HG03159 (cell line): ENCODE data around the gene CCDC137.
A peak's percentile ranks its signal among the peaks of the same experiment; 100 is the strongest.

Experiments used
- ATAC-seq: cut with Tn5 transposase; IDR thresholded peaks from one replicate; pipeline ENCODE4 v1.9.1; 2021; ENCODE audit warnings: mild to moderate bottlenecking, moderate library complexity; ENCODE audit not compliant: unreplicated experiment

The CCDC137 gene

DNA sequence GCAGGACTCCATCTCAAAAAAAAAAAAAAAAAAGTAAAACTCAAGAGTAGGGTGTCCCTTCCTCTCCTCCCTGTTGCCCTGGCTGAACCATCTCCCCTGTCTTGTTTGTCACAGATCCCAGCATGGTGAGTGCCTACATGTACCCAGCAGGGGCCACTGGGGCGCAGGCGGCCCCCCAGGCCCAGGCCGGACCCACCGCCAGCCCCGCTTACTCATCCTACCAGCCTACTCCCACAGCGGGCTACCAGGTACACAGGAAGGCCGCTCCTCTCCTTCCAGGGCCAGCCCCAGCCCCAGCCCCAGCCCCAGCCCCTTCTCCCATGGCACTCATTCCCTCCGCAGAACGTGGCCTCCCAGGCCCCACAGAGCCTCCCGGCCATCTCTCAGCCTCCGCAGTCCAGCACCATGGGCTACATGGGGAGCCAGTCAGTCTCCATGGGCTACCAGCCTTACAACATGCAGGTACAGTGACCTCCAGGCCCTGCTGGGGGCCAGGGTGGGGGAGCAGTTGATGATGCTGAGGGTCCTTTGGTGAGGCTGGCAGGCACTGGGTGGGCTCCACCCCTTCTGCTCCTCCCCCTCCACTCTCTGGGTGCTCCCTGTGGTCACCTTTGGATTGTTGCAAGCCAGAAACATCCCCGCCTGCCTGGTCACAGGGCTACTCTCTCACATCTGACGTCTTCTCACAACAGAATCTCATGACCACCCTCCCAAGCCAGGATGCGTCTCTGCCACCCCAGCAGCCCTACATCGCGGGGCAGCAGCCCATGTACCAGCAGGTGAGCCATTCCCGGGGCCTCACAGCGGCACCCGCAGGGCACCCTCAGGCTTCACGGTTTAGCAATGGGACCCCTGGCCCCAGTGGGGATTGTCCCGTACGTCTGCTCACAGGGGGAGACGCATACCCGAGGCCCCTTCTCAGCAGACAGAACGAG, 34.1 kb downstream of the CCDC137 start:
- ATAC-seq, result no peak

DNA sequence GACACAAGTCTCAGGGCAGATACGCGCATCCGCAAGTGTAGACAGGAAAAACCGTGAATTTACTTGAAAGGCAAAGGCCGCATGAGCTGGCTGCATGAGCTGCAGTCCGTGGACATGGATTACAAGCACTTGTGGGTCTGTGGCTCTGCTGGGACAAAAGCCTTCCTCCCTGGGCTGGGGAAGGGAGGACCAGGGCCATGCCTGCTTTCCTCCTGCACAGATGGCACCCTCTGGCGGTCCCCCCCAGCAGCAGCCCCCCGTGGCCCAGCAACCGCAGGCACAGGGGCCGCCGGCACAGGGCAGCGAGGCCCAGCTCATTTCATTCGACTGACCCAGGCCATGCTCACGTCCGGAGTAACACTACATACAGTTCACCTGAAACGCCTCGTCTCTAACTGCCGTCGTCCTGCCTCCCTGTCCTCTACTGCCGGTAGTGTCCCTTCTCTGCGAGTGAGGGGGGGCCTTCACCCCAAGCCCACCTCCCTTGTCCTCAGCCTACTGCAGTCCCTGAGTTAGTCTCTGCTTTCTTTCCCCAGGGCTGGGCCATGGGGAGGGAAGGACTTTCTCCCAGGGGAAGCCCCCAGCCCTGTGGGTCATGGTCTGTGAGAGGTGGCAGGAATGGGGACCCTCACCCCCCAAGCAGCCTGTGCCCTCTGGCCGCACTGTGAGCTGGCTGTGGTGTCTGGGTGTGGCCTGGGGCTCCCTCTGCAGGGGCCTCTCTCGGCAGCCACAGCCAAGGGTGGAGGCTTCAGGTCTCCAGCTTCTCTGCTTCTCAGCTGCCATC, 34.9 kb downstream of the CCDC137 start:
- no peak for ATAC-seq

DNA sequence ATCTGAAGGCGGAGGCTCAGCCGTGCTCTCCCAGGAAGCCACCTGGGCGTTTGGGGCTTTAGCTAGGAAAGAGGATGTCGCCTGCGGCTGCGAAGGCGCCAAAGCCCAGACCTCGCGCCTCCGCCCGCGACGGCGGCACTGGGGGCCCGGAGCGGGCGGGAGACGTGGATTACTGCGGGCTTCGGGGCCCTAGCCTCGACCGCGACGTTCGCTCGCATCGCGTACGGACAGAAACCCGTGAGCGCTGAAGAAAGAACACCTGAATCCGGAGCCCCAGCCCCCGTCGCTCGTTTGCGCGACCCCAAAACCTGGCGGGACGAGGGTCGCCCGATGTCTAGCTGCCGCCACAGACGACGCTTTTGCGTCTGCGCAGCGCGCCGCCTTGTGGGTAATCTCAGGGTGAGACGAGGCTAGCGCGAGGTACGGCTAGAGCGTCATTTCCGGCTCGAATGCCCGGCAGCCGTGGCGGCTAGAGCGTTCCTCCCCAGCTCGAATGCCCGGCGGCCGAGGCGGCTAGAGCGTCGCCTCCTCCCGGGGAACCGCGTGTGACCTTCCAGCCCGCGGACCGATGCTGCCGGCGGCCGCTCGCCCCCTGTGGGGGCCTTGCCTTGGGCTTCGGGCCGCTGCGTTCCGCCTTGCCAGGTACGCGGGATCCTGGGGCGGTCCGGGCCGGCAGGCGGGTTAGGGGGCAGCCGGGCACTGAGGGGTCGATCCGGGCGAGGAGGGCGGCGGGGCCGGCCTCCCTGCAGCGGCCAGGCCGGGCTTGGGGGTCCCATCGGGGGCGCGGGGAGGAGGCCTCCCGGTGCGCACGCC, 36.6 kb downstream of the CCDC137 start, which contains the start of gene MRPL12:
Gene MRPL12 (plus strand): TSS at position 434 of the 813 bp plus-strand sequence. CDS start 135 bp downstream, at position 569.
- peak; percentile 82 for ATAC-seq

DNA sequence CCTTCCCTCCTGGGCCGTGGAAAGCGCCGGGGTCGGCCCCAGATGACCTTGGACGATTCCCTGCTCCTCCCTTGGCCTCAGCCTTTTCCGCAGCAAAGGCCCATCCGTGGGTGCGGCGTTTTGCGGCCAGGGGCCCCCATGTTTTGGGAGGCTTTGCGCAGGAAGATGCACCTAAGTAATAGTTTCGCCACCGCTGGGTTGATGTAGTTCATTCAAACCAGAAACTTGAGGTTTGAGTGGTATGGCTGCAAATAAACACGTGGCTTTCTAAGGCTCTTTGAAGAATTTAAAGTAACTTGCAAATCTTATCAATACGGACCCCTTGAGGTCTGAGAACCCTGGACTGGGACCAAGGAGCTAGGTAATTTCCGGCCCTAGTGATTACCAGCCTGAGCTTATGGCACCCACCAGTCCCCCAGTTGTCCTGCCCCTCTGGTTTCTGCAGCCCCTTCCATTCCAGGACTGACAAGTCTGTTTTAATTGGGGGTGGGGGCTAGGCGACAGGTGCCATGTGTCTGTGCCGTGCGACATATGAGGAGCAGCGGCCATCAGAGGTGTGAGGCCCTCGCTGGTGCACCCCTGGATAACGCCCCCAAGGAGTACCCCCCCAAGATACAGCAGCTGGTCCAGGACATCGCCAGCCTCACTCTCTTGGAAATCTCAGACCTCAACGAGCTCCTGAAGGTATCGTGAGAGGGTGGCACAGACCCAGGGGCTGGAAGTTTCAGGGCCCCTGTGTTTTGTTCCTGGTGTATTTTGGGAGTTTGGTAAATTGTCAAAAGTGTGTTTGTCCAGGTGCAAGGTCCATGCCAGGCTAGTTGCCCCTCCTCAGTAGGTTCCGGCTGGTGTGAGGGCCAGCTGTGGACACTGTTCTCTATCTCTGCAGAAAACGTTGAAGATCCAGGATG, 37.5 kb downstream of the CCDC137 start:
- ATAC-seq, result no peak

DNA sequence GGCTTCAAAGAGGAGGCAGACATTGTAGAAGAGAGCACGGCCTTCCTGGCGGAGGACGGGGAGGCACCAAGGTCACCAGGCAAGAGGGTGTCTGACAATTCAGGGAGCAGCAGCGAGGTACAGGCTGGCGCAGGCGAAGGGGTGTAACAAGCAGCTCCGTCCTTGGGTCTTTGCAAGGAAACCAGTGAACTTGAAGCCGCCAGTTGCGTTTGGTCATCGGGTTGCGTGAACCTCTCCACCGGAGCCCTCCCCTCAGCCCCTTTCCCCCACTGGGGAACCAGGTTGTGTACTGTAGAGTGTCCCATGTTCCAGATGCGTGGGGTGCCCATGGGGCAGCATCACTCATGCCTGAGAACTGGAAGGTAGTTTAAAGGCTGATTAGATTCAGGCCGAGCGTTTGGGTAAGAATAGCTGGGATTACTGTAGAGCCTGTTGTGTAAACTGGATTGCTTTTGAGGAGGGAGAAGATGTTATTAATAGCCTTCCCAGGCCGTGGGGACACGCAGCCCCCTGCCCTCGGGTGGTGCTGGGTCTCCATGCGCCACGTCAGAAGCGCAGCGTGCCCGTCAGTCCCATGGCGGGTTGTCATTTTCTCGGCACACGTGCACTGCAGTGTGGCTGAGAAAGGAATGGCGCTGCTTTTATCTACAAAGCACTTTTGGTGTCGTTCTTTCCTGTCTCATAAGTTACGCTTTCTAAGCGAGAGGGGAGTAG, 39.1 kb downstream of the CCDC137 start:
- ATAC-seq, result no peak

DNA sequence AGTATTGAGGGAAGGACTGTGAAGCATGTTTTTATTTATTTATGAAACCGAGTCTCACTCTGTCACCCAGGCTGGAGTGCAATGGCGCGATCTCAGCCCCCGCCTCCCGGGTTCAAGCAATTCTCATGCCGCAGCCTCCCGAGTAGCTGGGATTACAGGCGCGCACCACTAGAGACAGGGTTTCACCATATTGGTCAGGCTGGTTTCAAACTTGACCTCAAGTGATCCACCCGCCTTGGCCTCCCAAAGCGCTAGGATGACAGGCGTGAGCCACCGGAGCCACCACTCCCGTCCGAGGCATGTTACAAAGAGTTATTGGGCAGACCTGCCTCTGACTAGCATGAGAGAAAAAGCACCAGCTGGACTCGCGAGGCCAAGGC, 39.7 kb downstream of the CCDC137 start:
- ATAC-seq, result no peak

DNA sequence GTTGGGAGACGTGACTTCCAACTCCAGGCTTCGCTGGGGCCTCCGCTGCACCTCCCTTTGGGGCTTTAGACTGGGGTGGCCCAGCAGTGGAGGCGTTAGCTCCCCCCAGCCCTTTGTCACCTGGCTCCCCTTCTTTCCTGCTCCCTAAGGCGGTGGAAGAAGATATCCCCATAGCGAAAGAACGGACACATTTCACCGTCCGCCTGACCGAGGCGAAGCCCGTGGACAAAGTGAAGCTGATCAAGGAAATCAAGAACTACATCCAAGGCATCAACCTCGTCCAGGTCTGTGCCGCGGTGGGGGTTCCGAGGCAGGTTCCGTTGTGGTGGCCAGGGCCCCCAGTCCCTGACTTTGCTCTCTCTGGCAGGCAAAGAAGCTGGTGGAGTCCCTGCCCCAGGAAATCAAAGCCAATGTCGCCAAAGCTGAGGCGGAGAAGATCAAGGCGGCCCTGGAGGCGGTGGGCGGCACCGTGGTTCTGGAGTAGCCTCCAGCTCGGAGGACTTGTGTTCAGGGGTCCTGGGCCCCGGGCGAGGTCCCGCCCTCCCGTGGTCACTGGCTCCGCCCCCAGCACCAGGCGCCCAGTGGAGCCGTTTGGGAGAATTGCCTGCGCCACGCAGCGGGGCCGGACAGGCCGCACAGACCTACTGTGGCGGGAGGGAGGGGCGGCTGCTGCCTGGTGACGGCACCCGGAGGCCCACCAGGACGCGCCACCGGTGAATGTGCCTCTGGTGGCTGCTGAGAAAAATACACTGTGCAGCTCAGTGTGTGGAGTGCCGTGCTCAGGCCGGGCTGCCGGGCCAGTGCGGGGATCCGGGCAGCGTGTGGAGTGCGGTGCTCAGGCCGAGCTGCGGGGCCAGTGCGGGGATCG, 40.5 kb downstream of the CCDC137 start:
- no peak for ATAC-seq

DNA sequence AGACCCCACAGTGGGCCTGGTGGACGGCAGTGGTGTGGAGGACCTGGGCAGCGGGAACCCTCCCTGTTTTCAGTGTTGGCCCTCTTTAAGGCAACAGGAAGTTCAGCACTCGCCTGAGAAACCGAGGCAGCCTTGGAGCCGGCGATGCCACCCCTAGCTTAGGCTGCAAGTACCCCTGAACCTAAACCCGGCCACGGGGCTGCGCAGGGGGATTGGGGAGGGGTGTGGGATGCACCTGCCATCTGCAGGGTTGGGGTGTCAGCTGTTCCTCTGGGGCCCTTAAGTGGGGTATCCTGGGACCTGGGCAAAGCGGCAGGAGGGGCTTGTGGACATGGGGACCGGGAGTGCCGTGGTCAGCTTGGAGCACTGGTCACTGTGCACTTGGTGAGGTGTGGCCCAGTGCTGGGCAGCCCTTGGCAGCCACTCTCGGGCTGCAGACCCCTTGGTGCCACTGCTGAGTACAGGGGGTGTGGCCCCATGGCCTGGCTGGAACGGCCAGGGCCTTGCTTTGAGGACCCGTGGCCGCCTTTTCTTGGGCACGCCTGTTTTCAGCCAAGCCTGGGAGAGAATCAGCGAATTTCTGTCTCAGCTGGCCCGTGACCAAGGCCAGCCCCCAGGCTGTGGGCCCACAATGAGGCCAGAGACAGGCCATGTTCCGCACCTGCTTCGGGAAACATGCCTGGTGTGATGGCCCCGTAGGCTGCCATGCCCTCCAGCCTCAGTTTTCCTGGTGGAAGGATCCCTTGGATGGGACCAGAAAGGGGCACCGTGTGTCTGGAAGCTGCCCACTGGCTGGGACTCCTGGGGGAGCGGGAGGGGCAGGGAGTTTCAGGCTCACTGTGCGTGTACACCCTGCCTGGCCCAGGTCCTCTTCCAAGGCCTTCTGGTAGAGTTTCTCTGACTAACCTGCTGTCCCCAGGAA, 41.4 kb downstream of the CCDC137 start:
- ATAC-seq, result no peak

DNA sequence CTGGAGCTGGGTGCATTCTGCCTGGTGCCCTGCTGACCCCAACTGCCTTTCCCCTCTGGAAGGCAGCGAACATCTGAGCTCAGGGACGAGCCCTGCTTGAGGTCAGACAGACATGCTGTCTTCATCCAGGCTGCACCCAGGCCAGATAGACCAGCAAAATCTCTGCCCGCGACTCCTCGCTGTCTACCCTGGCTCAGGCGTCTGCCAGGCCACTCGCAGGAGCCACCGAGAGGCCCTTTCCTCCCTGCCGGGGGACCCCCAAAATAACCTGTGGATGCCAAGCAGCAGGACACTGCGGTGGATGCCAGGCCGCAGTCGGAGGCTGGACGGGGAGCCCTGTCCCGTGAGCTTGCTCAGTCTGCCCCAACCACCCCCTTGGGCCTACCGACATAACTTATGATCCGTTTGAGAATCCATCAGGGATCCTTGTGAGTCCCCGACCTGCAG, 42.2 kb downstream of the CCDC137 start:
- no peak for ATAC-seq

DNA sequence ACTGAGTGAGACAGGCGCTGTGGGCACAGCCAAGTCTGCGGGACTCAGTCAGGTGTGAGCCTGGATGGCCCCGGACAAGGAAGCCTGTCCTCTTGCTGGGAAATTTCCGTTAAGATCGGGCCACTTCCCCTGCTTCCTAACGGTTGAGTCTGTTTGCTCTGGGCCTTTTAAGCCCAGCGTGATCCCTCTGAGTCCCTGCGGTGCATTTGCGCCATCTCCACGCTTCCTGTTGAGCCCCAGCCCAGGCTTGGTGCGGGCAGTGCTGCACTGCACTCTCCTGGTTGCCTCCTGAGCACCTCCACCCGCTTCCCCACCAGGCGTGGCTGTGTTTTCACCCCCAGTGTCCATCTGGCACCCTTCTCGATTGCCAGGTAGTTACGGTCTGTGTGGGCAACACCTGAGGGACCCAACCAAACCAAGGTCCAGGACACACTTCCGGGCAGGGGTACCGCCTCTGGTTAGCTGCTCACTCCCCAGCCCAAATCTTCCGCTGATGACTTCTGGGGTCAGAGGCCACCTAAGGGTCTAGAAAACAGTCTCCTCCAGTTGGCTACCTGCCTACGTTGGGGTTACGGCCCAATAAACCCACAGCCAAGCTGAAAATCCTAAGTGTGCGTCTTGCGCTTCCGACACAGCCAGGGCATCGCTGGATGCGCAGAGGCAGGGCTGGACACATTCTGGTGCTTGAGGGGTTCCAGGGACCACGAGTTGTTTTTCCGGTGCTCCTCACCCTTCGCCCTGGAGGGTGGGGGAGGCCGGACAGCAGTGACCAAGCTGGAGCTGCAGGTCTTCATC, 44.2 kb downstream of the CCDC137 start:
- no peak for ATAC-seq

DNA sequence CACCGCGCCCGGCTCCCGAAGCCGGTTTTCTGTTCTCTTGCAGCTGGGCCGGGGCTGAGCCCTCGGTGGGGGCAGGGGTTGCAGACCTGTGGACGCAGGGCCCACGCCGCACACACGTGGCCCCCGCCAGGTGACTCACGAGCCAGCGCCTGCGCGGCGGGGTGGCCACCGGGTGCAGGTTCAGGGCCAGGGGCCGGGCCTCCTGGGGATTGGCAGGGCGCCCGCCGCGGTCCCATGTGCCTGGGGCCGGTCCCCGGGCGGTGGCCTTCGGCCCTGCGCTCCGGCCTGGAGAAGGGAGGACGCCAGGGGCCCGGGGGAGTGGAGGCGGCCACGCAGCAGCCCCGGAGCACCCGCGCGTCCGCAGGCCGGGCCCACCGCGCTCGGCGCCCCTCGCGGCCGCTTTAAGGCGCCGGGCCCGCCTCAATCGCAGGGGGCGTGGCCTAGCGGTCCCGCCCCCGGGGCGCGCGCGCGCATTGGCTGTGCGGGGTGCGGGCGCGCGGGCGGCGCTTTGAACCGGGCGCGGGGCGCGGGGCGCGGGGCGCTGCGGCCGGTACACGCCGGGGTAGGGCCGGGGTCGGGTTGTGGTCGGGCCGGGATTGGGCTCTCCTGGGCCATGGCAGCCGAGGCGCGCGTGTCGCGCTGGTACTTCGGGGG, 45.4 kb downstream of the CCDC137 start, which contains the start of gene SLC25A10:
Gene SLC25A10 (plus strand): TSS at position 471 of the 654 bp plus-strand sequence. CDS start 143 bp downstream, at position 614.
- peak; percentile 69 for ATAC-seq

DNA sequence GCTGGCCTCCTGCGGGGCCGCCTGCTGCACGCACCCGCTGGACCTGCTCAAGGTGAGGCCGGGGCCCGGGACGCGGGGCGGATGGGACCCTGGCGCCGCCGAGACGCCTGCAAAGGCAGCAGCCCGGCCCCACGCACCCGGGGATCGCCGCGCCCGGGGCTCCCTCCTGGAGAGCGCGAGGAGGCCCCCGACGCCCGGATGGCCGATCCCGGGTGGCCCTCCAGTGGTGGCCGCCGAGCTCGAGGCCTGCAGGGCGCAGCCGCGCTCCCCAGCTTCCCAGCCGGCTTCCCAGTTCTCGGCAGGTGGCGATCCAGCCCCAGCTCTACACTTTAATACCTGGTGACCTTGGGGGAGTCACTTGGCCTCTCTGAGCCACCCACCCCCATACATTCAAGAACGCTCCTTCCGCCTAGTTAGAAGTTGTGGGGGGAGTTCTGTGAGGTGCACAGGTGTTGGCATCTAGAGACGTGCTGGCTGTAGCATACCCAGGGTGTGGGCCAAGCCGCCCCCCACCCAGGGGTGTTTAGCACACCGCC, 46.0 kb downstream of the CCDC137 start:
- ATAC-seq, result peak; percentile 10

DNA sequence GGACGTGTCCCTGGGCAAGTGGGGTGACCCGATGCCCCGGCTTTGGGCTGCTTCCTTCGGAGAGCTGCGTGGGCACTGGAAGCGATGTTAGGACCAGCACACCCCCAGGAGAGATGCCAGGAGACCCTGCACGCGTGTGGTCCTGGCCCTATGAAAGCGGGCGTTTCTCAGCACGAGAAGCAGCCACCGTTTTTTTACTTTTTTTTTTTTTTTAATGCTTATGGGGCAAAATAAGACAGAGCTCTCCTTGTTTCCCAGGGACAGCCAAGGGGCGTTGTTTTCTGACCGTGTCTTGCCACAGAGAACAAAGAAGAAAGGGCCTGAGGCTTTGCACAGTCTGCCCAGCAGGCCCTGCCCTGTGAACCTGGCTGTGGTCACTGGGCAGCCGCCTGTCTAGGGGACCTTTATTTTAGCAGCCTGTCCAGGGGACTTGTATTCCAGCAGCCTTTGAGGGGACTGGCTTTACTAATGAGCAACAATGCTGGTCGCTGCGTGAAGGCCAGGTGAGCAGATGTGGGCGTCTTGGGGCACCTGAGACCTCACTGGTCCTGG, 46.5 kb downstream of the CCDC137 start:
- no peak for ATAC-seq

DNA sequence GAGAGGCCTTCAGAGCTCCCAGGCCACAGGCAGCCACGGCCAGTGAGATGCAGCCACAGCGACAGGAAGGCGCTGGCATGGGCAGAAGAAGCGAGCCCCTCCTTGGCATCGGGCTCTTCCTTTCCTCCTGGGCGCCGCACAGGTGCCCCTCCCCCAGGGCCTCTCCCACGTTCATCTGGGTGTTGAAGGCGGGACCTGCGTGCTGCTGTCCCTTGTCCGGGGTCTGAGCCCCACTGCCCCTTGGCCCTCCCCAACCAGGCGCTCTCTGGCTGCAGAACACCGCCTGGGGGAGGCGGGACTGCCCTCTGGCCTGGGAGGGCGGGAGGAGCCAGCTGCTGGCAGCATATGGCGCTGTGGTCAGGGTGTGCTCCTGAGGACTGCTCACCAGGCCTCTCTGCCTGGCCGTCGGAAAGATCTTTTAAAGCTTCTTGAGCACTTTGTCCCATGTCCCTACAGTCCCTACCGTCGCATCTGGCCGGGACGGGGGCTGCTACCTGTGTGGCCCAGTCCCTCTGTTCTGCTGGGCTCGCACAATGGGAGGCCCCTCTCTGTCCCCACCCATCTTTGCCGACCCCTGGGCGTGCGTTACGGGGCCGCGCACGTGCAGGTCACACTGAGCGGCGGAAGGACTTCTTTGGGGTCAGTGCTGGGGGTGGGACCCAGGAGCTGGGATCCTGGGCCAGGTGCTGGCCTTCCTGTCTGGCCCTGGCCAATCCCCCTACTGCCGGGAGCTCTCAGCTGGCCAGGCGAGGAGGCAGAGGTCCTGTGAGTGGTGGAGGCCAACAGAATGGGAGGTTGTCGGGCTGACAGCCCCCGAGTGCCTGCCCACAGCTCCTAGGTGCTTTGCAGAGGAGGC, 47.2 kb downstream of the CCDC137 start:
- ATAC-seq, result no peak
